CD4-positive, alpha-beta T cell treated with Interleukin-4 for 1 hour (primary cell): Measurements from ENCODE around the gene LAP3.
"Not testable (repeated sequence)": the region's sequence is repeated elsewhere in the genome, so short reads cannot be mapped to it uniquely, and the experiment has no call there.

Experiments used
- DNase-seq, 2 donors: peaks; one replicate each; pipeline ENCODE4 v3.0.0-alpha.2; 2020 to 2022

The LAP3 gene

DNA sequence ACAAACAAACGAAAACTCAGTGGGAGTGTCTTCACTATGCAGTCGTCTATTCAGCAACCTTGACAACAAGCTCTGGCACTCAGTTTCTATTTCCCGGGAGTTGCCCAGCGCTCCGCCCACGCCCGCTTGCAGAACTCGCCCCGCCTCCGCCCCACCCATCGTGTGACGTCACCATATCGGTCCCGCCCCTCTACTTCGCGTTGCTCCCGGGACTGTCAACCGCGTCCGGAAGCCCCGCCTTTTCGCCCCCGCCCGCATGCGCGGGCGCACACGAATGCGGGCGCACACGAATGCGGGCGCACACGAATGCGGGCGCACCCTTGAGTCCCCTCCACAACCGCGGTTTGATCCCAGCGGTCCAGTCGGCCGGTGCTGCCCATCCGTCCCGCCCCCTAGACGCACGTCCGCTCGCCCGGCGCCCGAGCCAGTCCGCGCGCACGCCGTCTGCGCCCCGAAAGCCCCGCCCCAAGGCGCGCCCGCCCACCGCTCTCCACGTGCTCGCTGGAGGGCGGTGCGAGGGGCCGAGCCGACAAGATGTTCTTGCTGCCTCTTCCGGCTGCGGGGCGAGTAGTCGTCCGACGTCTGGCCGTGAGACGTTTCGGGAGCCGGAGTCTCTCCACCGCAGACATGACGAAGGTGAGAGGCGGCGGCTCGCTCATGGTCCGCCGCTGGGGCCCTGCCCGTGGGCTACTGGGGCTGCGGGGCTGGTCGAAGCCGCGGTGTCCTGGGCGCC lies at the start of gene LAP3:
TSS of gene LAP3 (plus strand) at position 267 of the 733 bp plus-strand sequence. CDS start at position 535, 268 bp downstream.
- peak; percentile 98 to 99 for DNase-seq

DNA sequence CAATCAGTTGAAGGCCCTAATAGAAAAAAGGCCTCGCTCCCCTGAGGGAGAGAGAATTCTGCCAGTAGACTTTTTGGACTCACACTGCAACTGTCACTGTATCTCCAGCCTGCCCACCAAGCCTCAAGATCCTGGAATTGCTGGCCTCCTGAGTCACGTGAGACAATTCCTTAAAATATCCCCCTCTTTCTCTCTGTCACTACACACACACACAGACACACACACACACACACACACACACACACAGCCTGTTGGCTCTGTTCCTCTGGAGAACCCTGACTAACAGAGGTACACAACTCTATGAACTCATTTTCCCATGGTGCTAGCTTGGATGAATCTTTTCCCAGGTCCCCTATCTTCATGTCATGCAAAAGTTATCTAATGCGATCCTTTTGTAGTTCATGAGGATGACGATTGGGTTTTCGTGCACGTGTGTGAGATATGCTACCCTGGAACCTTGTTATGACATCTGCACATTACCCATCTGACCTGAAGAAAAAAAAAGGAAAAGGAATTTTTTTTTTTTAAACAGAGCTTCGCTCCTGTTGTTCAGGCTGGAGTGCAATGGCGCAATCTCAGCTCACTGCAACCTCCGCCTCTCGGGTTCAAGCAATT lies 48.3 kb upstream of the LAP3 start:
- no peak for DNase-seq

DNA sequence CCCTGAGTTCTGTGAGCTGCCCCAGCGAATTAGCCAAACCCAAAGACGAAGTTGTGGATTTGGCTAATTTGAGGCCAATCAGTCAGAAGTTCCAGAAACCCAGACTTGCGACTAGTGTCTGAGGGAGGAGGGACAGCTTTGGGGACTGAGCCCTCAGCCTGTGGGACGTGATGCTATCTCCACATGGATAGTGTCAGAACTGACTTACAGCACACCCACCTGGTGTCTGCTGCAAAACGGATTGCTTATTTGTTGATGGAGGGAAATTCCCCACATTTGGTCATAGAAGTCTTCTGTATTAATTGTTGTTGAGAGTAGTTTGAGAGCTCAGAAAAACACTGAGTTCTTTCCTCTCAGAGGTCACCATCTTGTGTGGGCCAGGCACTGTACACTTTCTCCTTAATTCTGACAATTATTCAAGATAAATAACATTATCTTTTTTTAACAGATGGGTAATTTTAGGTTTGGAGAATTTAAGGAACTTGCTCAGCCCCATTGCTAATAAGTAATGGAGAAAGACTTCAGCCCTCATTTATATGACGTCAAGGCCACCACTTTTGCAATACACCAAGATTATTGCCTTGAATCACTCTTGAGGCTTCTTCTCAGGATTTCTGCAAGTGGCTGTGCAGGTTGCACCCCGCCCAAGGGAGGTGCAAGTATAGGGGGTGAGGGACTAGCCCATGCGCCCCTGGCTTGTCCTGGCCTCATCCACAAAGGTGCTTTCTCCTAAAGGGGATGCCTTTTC lies 45.3 kb upstream of the LAP3 start:
- no peak for DNase-seq

DNA sequence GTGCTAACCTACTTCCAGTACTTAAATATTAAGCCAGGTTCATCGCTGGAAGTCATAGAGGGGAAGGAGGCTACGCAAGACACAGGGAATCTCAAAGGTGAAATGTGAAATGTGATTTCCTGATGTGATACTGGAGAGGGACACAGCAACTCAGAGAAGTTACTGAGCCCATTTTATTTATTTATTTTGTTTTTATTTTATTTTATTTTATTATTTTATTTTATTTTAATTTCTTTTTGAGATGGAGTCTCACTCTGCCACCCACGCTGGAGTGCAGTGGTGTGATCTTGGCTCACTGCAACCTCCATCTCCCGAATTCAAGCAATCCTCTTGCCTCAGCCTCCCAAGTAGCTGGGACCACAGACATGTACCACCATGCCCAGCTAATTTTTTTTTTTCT lies 42.3 kb upstream of the LAP3 start:
- no peak for DNase-seq

DNA sequence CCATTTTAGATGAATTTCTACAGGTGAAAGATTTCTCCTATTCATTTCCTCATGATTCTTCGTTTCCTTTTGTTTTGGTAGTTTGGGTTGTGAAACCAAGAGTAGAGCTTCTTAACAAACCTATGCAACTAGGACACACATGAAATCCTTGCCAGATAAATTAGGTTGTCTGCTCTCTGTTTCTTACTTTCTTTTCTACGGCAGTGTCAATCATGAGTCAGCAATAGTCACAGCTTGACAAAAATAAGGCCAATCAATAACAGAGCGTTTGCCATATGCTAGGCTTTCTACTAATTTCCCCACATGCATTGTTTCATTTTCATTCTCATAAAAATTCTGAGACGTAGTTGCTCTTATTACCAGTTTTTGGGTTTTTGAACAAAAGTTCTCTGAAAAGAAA lies 41.8 kb upstream of the LAP3 start:
- no peak for DNase-seq

DNA sequence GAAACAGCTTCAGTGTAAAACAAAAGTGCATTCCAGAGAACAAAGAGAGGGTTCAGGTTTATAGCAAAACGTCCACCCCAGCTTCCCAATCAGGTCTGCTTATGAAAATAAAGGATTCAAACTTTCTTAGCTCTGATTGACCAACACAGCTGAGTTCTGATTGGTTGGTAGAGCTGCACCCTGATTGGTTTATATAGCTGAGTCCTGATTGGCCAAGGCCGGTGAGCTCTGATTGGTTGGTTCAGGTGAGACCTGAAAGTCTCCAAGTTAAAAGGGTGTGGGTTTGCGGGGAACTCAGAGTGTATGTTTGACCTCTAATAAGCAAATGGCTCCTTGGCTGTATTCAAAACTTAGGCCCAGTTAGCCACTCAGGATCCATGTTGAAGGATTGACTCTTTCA lies 41.1 kb upstream of the LAP3 start:
- DNase-seq = no peak

DNA sequence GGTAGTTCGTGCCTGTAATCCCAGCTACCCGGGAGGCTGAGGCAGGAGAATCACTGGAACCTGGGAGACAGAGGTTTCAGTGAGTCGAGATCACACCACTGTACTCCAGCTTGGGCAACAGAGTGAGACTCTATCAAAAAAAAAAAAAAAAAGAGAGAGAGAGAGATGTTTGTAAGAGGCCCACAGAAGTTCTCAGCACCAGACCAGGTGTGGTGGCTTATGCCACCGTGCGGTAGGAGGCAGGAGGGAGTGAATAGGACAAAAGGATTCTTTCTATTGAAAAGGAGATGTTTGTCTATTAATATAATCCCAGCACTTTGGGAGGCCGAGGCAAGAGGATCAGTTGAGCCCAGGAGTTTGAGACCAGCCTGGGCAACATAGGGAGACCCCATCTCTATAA lies 39.9 kb upstream of the LAP3 start:
- not testable (repeated sequence) for DNase-seq

DNA sequence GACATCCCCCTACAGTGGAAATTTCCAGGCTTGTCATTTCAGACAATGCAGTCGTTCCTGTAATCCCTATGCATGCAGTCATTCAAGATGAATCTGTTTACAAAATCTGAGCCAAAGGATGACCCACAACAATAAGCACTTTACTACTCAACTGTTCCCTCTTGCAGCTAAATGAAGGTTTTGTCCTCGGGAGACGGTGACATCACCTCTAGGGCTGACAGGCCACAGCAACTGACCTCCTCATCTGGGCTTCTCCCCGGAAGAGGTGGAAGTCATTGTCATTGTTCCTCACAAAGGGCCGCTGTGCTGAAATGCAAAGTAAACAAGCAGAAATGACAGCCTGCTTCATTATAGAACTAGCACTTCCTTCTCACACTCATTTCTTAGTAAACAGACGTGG lies 32.8 kb upstream of the LAP3 start:
- peak in 1 of 2 donors; percentile 26 for DNase-seq

DNA sequence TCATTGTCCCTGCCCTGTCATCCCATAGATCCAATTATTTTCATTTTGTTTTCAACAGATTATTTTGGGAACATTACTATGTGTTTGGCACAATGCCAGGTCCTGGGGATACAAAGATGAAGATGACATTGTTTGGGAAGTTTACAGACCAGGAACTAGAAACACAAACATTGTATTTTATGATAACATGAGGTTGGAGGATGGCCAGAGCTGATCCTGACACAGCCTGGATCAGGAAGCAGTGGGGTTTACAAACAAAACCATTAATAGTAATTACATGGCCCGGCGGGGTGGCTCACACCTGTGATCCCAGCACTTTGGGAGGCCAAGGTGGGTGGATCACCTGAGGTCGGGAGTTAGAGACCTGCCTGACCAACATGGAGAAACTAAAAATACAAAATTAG lies 32.2 kb upstream of the LAP3 start:
- DNase-seq = no peak

DNA sequence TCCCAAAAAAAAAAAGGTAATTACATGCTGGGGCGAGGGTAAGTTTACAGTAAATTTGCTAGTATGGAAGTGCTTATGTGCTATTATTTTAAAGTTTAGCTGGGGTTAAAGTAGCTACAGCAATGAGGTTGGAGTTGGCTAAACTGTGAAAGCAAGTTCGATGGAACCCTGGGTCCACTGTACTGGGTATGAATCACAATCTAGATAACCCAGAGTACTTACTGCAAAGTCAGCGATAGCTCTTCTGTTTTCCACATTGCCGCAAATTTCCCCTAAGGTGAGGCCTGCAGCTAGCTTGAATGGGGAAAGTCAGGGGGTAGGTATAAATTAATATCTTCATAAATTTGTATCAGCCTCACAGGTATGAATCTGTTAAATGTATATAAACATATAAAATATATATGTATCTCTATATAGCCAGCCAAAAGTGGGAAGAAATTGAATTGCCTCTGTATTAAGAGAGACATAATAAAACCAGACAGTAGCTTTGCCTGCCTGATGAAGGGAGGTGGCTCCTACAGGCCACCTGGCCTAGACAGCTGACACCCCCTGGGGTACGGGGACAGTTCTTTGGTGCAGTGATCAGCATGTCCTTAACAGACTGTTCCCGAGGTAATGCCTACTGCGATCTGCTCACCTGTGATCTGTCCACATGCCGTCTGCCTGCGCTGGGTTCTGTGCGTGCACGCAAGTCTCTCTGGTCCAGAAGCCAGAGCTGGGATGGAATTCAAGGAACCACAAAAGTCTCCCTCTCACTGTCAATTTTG lies 31.4 kb upstream of the LAP3 start:
- no peak for DNase-seq

DNA sequence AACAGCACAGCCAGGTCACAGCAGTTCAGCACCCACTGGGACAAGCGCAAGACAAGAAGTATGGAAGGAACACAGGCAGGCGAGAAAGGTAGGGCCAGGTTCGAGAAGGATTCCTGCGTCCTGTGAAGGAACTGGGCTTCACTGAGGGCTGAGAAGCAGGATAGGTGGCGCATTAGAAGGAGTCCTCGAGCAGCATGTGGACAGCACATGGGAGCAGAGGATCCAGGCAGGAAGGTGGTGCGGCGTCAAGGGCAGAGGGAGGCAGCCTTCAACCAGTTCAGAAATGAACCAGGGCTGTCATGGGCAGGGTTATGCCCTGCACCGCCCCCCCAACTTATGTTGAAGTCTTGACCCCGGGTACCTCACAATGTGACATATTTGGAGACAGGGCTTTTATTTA lies 30.8 kb upstream of the LAP3 start:
- DNase-seq = no peak

DNA sequence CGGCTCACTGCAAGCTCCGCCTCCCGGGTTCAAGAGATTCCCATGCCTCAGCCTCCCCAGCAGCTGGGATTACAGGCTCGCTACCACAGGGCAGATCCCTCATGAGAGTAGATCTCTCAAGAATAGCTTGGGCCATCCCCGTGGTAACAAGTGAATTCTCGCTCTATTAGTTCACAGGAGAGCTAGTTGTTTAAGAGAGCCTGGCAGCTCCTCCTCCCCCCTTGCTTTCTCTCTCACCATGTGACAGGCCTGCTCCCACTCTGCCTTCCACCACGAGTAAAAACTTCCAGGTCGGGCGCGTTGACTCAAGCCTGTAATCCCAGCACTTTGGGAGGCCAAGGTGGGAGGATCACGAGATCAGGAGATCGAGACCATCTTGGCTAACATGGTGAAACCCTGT lies 30.3 kb upstream of the LAP3 start:
- no peak for DNase-seq

DNA sequence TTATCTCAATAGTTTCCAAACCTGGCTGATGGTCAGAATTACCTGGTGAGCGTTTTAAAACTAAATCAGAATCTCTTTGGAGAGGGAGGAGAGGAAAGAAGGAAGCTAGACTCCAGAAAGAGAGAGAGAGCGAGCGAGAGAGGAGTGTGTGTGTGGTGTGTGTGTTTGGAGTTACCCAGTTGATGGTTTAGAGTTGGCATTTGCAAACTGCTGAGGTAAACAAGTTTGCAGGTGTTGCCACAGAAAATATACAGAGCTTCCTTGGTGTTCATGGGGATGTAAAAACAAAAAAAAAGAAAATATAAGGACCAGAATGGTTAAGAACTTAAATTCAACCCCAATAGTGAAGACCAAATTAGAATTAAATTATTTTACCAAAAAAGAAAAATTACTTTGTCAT lies 26.4 kb upstream of the LAP3 start:
- DNase-seq = no peak

DNA sequence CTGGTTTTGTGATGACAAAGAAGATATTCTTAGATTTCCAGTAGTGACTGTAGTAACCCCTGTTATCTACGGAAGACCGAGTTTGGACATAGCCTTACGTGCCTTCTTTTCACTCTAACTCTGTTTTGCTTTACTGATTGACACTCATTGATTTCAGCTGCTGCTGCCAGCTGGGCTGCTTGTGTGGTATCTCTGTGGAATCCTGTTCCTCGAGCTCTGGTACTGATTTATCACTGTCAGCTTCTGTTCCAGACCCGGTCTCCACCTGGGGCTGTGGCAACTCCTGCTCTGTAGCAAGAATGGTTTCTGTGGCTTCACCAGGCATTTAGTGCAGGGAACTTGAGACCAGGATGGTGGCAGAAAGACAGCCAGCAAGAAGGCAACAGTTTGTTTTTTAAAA lies 24.6 kb upstream of the LAP3 start:
- DNase-seq = no peak

DNA sequence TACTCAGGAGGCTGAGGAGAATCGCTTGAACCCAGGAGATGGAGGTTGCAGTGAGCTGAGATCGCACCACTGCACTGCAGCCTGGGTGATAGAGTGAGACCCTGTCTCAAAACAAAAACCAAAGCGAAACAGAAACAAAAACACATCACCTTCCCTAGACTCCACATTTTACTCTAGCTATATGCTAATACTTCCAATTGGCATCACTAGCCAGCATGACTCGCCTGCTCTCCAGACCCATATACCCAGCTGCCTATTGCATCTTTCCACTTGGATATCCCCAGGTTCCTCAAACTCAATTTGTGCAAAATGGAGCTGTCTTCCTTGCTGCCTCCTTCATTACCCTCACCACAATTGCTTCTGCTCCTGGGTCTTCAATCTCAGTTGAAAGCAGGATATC lies 22.4 kb upstream of the LAP3 start:
- DNase-seq = no peak

DNA sequence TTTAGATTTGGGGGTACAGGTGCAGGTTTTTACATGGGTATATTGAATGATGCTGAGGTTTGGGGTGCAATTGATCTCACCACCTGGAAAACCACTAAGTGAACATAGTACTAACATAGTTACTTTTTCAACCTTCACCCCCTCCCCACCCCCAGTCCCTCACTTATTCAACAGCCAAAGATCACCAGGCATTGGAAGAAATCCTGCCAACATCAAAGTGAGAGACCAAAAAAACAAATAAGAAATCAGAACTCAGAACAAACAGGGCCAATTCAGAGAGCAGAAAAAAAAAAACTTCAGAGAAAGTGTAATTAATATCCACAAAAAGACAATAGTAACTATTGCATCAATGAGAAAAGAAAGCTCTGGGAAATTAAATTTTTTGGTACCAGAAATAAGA lies 20.5 kb upstream of the LAP3 start:
- DNase-seq = no peak

DNA sequence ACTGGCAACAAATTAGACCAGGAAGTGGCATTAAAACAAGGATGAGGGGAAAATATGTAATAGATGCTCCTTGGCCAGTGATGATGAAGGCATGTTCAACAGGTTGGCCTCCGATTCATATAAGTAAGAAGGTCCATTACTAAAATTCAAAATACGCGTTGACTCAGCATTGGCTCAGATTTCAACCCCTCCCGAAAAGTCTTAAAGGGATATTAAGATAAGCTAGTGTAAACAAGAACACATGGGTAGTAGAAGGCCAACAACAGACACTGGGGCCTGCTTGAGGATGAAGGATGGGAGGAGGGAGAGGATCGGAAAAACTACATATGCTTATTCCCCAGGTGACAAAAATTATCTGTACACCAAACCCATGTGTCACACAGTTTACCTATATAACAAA lies 19.1 kb upstream of the LAP3 start:
- no peak for DNase-seq

DNA sequence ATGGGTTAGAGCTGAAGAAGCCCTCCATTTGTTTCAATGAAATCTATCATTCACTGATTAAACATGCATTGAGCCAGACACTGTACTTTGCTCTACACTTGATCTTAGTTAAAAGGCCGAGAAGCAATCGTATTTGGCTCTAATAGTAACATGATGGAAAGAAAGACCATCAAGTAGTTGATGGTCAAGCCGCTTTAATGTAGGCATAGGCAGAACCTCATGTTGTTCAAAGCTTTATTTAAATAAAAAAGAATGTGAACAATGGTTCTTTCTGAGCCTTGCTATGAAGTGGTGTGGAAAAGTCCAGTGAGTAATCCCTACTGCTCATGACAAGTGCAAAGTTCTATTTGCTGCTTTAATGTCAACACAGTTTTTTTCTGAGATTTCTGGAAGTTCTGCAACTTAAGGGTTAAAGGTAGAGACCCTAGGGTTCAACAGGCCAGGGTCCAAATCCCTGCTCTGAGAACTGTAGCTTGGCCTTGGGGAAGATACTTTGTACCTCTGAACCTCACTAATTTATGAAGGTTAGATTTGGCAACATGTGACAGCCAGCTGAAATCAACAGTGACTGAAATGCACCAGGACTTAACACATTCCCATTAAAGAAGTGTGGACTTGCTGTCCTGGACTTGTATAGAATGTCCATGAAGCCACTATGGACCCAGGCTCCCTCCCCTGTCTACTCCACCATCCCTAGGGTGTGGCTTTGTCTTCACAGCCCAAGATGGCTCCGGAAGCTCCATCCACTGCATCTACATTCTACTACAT lies 17.9 kb upstream of the LAP3 start:
- no peak for DNase-seq

DNA sequence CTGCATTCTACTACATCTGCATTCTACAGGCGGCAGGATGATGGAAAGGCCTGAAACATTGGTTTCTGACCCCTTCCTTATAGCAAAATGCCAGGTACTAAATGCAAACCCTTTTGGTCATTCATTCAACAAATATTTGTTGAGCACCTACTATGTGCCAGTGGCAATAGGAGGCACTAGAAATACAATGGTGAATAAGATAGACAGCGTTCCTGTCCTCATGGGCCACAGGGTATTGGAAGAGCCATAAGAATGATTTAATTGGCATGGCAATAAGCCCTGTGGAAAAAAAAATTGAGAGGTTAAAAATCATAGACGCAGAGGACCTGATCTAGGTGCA lies 17.3 kb upstream of the LAP3 start:
- DNase-seq = no peak

DNA sequence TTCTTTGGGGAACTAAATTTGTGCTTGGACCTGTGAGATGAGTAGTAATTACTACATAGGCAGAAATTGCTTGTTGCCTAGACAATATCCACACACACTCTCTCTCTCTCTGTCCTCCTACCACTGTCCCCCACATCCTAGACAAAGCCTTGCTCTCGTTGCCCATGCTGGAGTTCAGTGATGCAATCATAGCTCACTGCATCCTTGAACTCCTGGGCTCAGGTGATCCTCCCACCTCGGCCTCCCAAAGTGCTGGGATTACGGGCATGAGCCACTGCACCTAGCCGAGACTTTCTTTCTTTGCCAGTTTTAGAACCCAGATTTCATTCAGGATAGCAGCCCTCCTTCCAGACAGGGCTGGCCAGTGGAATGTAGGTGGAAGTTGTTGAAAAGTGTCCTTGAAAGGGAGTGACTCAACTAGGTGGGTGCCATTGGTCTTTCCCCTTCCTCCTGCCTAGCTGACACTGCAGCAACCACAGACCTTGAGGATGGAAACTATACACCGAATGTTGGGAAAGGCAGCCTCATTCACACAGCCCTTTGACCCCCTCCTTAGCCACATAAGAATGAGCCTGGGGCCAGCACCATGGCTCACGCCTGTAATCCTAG lies 16.8 kb upstream of the LAP3 start:
- no peak for DNase-seq

DNA sequence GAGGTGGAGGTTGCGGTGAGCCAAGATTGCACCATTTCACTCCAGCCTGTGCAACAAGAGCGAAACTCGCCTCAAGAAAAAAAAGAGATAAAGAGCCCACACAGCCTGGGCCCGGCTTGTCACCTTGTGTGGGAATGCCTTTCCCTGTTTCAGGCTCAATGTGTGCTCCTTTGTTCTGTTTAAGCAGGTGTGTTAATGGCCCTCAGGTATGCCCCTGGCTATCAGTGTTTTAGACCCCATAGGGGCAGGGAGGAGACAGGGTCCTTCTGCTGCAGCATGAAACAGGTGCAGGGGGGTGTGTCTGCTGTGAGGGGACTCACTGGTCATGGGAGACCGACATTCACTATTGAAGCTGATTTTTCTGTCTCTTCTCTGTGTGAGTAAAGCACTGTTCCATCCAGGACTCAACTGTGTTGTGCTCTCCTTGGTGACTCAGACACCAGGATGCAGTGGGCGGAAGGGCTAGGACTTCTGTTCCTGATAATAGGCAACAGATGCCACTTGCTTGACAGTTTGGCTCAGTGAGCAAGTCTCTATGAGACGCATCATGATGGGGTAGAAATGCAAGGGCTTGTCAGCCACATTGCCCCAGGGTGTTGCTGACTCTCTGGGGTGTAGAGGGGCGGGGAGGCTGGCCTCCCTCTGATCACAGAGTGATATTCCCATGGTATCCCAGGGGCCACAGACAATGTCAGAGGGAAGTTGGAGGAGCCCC lies 15.6 kb upstream of the LAP3 start:
- DNase-seq = no peak

DNA sequence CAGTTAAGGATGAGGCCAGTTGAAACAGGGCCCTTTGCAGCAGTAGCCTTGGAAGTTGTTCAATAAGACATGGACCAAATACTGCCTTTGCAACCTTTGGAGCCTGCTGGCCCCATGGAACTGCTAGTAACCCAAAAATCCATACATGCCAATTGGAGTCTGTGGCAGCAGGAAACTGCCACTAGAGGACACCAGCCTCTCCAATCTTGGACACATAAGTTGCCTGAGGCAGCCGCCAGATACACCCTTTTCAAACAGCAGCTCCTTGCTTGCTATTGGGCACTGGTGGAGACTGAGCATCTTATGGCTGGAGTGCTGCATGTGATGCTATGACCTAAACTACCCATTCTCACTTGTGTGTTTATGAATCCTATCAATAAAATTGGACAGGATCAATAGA lies 14.8 kb upstream of the LAP3 start:
- DNase-seq = no peak
